NK-92 treated with Interleukin-12 subunit alpha and Interleukin-12 subunit beta, amount 100 ng/mL, for 24 hours (cell line): ENCODE data around the gene EDRF1.
"Not testable (repeated sequence)": the region's sequence is repeated elsewhere in the genome, so short reads cannot be mapped to it uniquely, and the experiment has no call there.

ENCODE experiments used
- DNase-seq: peaks from one replicate; lab custom pipeline; 2025; lab: John Stamatoyannopoulos, UW

Gene EDRF1

GRCh38 chr10:125719173-125720001 is at the start of gene EDRF1:
Gene EDRF1, plus strand, starts transcription at chr10:125719709. Its CDS starts 99 bp downstream, at chr10:125719808.
- peak; percentile 96 for DNase-seq

- DNase-seq = no peak
Measured at GRCh38 chr10:125672884-125673283, 46.6 kb upstream of the EDRF1 start.

- no peak for DNase-seq
Measured at GRCh38 chr10:125679436-125679835, 40.1 kb upstream of the EDRF1 start.

- DNase-seq = no peak
Measured at GRCh38 chr10:125683063-125683462, 36.4 kb upstream of the EDRF1 start, which contains the start of gene TEX36. Gene TEX36, minus strand, starts transcription at chr10:125683163. Its CDS starts 174 bp downstream, at chr10:125682989.

GRCh38 chr10:125683821-125684220 is 35.7 kb upstream of the EDRF1 start:
- DNase-seq = no peak

GRCh38 chr10:125684581-125684980 is 34.9 kb upstream of the EDRF1 start:
- DNase-seq = no peak

- no peak for DNase-seq
Measured at GRCh38 chr10:125687507-125688185, 31.9 kb upstream of the EDRF1 start.

GRCh38 chr10:125689955-125690569 is 29.4 kb upstream of the EDRF1 start:
- no peak for DNase-seq

- DNase-seq = no peak
Measured at GRCh38 chr10:125691160-125691981, 28.1 kb upstream of the EDRF1 start.

GRCh38 chr10:125692196-125692595 is 27.3 kb upstream of the EDRF1 start:
- DNase-seq = no peak

- DNase-seq = no peak
Measured at GRCh38 chr10:125692601-125693523, 26.6 kb upstream of the EDRF1 start.

GRCh38 chr10:125693524-125693847 is 26.0 kb upstream of the EDRF1 start:
- DNase-seq = no peak

GRCh38 chr10:125694883-125695282 is 24.6 kb upstream of the EDRF1 start:
- DNase-seq = no peak

- not testable (repeated sequence) for DNase-seq
Measured at GRCh38 chr10:125696884-125697283, 22.6 kb upstream of the EDRF1 start.

- DNase-seq = no peak
Measured at GRCh38 chr10:125698481-125698998, 21.0 kb upstream of the EDRF1 start.

- no peak for DNase-seq
Measured at GRCh38 chr10:125699562-125700143, 19.9 kb upstream of the EDRF1 start.

- no peak for DNase-seq
Measured at GRCh38 chr10:125700355-125700911, 19.1 kb upstream of the EDRF1 start.

GRCh38 chr10:125707541-125708468 is 11.7 kb upstream of the EDRF1 start:
- no peak for DNase-seq

GRCh38 chr10:125708971-125709503 is 10.5 kb upstream of the EDRF1 start:
- DNase-seq = no peak
